GM12878 (cell line): ENCODE measurements around the gene CCDC138. TPM values are rescaled to one million over a fixed set of nuclear protein-coding genes. Genes with fewer than 3 reads are reported as not detected.

Experiments used
- ATAC-seq: fragments of 200-7000 bp; cut with Tn5 transposase; 3 replicates; pipeline ENCODE4 v1.9.1; 2020; ENCODE audit warnings: mild to moderate bottlenecking, moderate library complexity
- BruUV-seq: library from RNA; stranded (reverse); fragments of 400-500 nt; replicated peaks from 2 replicates; lab custom pipeline; 2021; lab: Mats Ljungman, UMichigan
- CTCF ChIA-PET: fragments of 300-600 bp; sonication (Branson Sonifier 250); formaldehyde crosslinking; extraction: SDS; loops from one replicate; lab custom pipeline; 2021; ENCODE audit warnings: inconsistent platforms; lab: Yijun Ruan, JAX
- POLR2A ChIA-PET: fragments of 350-600 bp; formaldehyde crosslinking; extraction: SDS; loops from one replicate; lab custom pipeline; 2021; ENCODE audit warnings: inconsistent platforms; lab: Charles Lee
- RAD21 ChIA-PET: fragments of 300-600 bp; sonication (Branson Sonifier 250); formaldehyde crosslinking; loops from one replicate; lab custom pipeline; 2023; ENCODE audit warnings: antibody characterized with exemption; ENCODE audit not compliant: unreplicated experiment; lab: Charles Lee
- SMC1A ChIA-PET: fragments of 300-600 bp; sonication (Branson Sonifier 250); formaldehyde crosslinking; loops from one replicate; lab custom pipeline; 2023; ENCODE audit not compliant: unreplicated experiment, uncharacterized antibody; lab: Charles Lee
- DNase-seq: peaks from one replicate; pipeline ENCODE4 v3.0.0-alpha.2; 2011; ENCODE audit warnings: low read depth, low spot score
- FAIRE-seq: peaks from 3 replicates; lab custom pipeline; 2011; peaks lifted over from hg19 to GRCh38; lab: Jason Lieb, UNC
- H2AFZ ChIP-seq: 2 replicates; pipeline ENCODE4 v1.6.0; 2011; ENCODE audit warnings: low read depth, low read length, control low read depth; ENCODE audit not compliant: control insufficient read depth
- H3K27ac ChIP-seq: 2 replicates; pipeline ENCODE4 v1.5.1; 2011; ENCODE audit warnings: control low read depth; ENCODE audit not compliant: control insufficient read depth, insufficient read depth
- H3K27me3 ChIP-seq, 2 experiments: replicated peaks in 1 of 2; 2 replicates each; pipeline versions ENCODE4 v1.6.0 to v1.6.1; 2011; ENCODE audit warnings: low read length in 1 of 2; ENCODE audit not compliant: control insufficient read depth in 2 of 2, insufficient read depth in 2 of 2
- H3K36me3 ChIP-seq, 2 experiments: 2 replicates each; pipeline ENCODE4 v1.5.1; 2011; ENCODE audit warnings: low read length in 1 of 2; ENCODE audit not compliant: control insufficient read depth in 2 of 2, insufficient read depth in 2 of 2
- H3K4me1 ChIP-seq: 2 replicates; pipeline ENCODE4 v1.6.1; 2011; ENCODE audit warnings: mild to moderate bottlenecking, low read length, moderate library complexity, mixed read lengths; ENCODE audit not compliant: control insufficient read depth, insufficient read depth
- H3K4me2 ChIP-seq: 2 replicates; pipeline ENCODE4 v1.6.0; 2011; ENCODE audit warnings: control low read depth; ENCODE audit not compliant: control insufficient read depth, insufficient read depth
- H3K4me3 ChIP-seq: fragments of 200-600 bp; sonication (generic); 2 replicates; pipeline ENCODE4 v1.5.1; 2016
- H3K79me2 ChIP-seq: 2 replicates; pipeline ENCODE4 v1.6.0; 2011; ENCODE audit warnings: low read length; ENCODE audit not compliant: control insufficient read depth, insufficient read depth
- H3K9ac ChIP-seq: 2 replicates; pipeline ENCODE4 v1.8.0; 2011; ENCODE audit warnings: low read length, control low read depth, mixed read lengths; ENCODE audit not compliant: control insufficient read depth, insufficient read depth
- H3K9me3 ChIP-seq: replicated peaks from 3 replicates; pipeline ENCODE4 v1.5.1; 2011; ENCODE audit warnings: mild to moderate bottlenecking, low read length; ENCODE audit not compliant: control insufficient read depth, insufficient read depth
- H4K20me1 ChIP-seq: 2 replicates; pipeline ENCODE4 v1.6.0; 2011; ENCODE audit not compliant: control insufficient read depth, insufficient read depth
- CHD1 ChIP-seq: IDR thresholded peaks from 2 replicates; pipeline ENCODE4 v1.6.1; 2012; ENCODE audit warnings: low read depth, low read length, improper control_type of control experiment
- ETV6 ChIP-seq, 2 experiments: fragments of 450-650 bp in 1 of 2; IDR thresholded peaks in 1 of 2; conservative IDR thresholded peaks in 1 of 2; 2 replicates each; pipeline ENCODE4 v1.6.1; 2014; ENCODE audit warnings: antibody characterized with exemption in 1 of 2, borderline replicate concordance in 1 of 2, low read depth in 1 of 2, mild to moderate bottlenecking in 1 of 2, moderate library complexity in 1 of 2
- IRF4 ChIP-seq: IDR thresholded peaks from 2 replicates; pipeline ENCODE4 v1.6.1; 2011; ENCODE audit warnings: low read depth, low read length
- LARP7 ChIP-seq: fragments of 450-650 bp; IDR thresholded peaks from 2 replicates; pipeline ENCODE4 v1.6.1; 2017; ENCODE audit warnings: mild to moderate bottlenecking
- RAD21 ChIP-seq: IDR thresholded peaks from 2 replicates; pipeline ENCODE4 v1.6.1; 2011; ENCODE audit warnings: mild to moderate bottlenecking, low read depth, low read length, moderate library complexity; ENCODE audit not compliant: insufficient read depth
- SMAD1 ChIP-seq: fragments of 450-650 bp; IDR thresholded peaks from 2 replicates; pipeline ENCODE4 v1.6.1; 2018; ENCODE audit warnings: mild to moderate bottlenecking, low read depth; ENCODE audit not compliant: partially characterized antibody
- SRF ChIP-seq, 2 experiments: IDR thresholded peaks; 2 replicates each; pipeline ENCODE4 v1.6.1; 2011; ENCODE audit warnings: low read depth in 2 of 2, low read length in 2 of 2, mild to moderate bottlenecking in 1 of 2, moderate library complexity in 1 of 2
- WGBS: methylation state at CpG from one replicate; pipeline ENCODE4 v1.1.6; 2016; ENCODE audit warnings: low lambda C conversion rate; ENCODE audit not compliant: insufficient replicate concordance, insufficient coverage; ENCODE audit errors: missing lambda C conversion rate; 5-methylcytosine and 5-hydroxymethylcytosine counted together
- in situ Hi-C: fragments of 300-500 bp; cut with MboI; formaldehyde crosslinking; loops from 9 replicates; pipeline ENCODE4 v1.14.3; 2018; ENCODE audit warnings: mixed read lengths
- intact Hi-C: fragments of 100-400 bp; cut with micrococcal nuclease; formaldehyde crosslinking; loops from one replicate; pipeline ENCODE4 v1.14.2; 2022; ENCODE audit not compliant: unreplicated experiment
- polyA plus RNA-seq, 11 experiments: library from polyadenylated mRNA; depleted of rRNA in 4 of 11; unstranded in 6 of 11; stranded (reverse) in 5 of 11; fragments of >200 nt; fragmentation: Nextera tagmentation in 4 of 11; fragmentation: Illumina TruSeq in 1 of 11; extraction: Ambion mirVana in 4 of 11; extraction: Trizol in 1 of 11; gene quantifications; 1 replicate in 1 of 11; 2 replicates in 10 of 11; pipeline versions ENCODE4 v1.2.1 to v1.2.3, GENCODE V29; 2011 to 2016; ENCODE audit warnings: inconsistent platforms in 2 of 11, missing spikeins in 2 of 11, low read depth in 1 of 11
- total RNA-seq, 4 experiments: library from RNA; depleted of rRNA in 3 of 4; stranded (reverse); fragments of >200 nt in 3 of 4; fragmentation: Illumina TruSeq in 1 of 4; extraction: Trizol in 1 of 4; gene quantifications; 2 replicates each; pipeline versions ENCODE4 v1.2.1 to v1.2.3, GENCODE V29; 2013 to 2021
- TF ChIP-seq, protein P1 (sequence below): IDR thresholded peaks from 2 replicates; pipeline ENCODE4 v1.6.1; 2012; ENCODE audit warnings: low read depth, low read length, improper control_type of control experiment
- TF ChIP-seq, protein P2 (sequence below): fragments of 450-650 bp; IDR thresholded peaks from 2 replicates; pipeline ENCODE4 v1.6.1; 2016; ENCODE audit warnings: mild to moderate bottlenecking
- TF ChIP-seq, protein P3 (sequence below): IDR thresholded peaks from 2 replicates; pipeline ENCODE4 v1.6.1; 2012; ENCODE audit warnings: improper control_type of control experiment, low read depth, low read length; ENCODE audit not compliant: insufficient replicate concordance
- TF ChIP-seq, protein P4 (sequence below): IDR thresholded peaks from 2 replicates; pipeline ENCODE4 v1.6.1; 2011; ENCODE audit warnings: borderline replicate concordance, low read depth, mild to moderate bottlenecking, moderate library complexity, mixed read lengths, low read length; ENCODE audit not compliant: insufficient read depth; ENCODE audit errors: extremely low read length
- TF ChIP-seq, protein P5 (sequence below): fragments of 450-650 bp; IDR thresholded peaks from 2 replicates; pipeline ENCODE4 v1.6.1; 2017; ENCODE audit warnings: low read depth, mild to moderate bottlenecking, moderate library complexity

CCDC138 gene
- total and polyA plus RNA-seq, 10 of the 15 experiments (the other 5 are each of a cell fraction or from before 2014, with no cell fraction given) = 7.9 to 19.4 (median 13.0) TPM

DNA sequence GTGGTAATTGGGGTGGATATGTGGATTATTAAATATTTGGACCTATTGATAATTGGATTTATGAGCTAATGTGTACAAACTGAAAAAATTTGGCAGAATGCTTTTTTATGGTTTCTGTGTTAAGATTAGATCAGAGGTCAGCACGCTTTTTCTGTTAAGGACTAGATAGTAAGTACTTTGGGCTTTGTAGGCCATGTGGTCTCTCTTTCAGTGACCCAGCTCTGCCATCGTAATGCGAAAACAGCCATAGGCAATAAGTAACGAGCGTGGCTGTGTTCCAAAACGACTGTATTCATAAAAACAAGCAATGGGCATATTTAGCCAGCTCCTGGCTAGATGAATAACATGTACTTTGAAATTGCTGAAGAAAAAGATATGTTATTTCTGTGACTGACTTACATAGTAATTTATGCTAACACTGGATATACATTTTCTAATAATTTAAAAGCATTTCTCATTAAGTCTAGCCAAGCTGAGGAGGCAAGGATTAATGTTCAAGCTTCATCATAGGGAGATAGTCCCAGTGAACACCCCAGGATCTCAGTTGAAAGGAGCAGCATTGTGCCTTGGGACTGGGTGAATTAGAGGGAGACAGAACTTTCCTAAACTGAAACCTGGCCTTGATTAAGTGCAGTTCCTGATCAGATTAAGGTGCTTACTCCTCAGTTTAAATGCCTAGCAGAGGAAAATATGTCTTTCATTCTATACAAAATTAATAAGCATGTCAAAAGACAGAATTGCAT lies 20.0 kb downstream of the CCDC138 start:
- H3K4me1 ChIP-seq = no peaks in the 10 kb centered on the region
- peaks cover 0 to 6% of the 10 kb centered on the region in 2 experiments; a peak in 3 of 4 replicates for H3K36me3 ChIP-seq
- CTCF ChIA-PET = no interaction called here
- POLR2A ChIA-PET = no interaction called here
- 90% methylated on average over 6 of the region's 6 CpGs for whole genome bisulfite sequencing
- BruUV-seq = TSS peak; percentile 25
- SMC1A ChIA-PET = no interaction called here
- in situ Hi-C loops = no loop called here
- ATAC-seq = no peak
- H3K27me3 ChIP-seq = no peaks in the 10 kb centered on the region
- intact Hi-C loops = no loop called here
- no peak overlapping the region for H2AFZ ChIP-seq
- no peaks in the 10 kb centered on the region; the same call in 1 of the 2 replicates for H3K79me2 ChIP-seq
- no peak overlapping the region for H3K27ac ChIP-seq
- peaks cover 12% of the 10 kb centered on the region; the same call in 2 of the 3 replicates for H3K9me3 ChIP-seq
- H4K20me1 ChIP-seq = no peaks in the 10 kb centered on the region
- H3K9ac ChIP-seq = no peak overlapping the region
- TF ChIP-seq SMAD1 = no peak
- TF ChIP-seq, protein P1, sequence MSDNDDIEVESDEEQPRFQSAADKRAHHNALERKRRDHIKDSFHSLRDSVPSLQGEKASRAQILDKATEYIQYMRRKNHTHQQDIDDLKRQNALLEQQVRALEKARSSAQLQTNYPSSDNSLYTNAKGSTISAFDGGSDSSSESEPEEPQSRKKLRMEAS = no peak
- TF ChIP-seq RAD21 = no peak
- TF ChIP-seq, protein P2, sequence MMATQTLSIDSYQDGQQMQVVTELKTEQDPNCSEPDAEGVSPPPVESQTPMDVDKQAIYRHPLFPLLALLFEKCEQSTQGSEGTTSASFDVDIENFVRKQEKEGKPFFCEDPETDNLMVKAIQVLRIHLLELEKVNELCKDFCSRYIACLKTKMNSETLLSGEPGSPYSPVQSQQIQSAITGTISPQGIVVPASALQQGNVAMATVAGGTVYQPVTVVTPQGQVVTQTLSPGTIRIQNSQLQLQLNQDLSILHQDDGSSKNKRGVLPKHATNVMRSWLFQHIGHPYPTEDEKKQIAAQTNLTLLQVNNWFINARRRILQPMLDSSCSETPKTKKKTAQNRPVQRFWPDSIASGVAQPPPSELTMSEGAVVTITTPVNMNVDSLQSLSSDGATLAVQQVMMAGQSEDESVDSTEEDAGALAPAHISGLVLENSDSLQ = no peak
- TF ChIP-seq, protein P3, sequence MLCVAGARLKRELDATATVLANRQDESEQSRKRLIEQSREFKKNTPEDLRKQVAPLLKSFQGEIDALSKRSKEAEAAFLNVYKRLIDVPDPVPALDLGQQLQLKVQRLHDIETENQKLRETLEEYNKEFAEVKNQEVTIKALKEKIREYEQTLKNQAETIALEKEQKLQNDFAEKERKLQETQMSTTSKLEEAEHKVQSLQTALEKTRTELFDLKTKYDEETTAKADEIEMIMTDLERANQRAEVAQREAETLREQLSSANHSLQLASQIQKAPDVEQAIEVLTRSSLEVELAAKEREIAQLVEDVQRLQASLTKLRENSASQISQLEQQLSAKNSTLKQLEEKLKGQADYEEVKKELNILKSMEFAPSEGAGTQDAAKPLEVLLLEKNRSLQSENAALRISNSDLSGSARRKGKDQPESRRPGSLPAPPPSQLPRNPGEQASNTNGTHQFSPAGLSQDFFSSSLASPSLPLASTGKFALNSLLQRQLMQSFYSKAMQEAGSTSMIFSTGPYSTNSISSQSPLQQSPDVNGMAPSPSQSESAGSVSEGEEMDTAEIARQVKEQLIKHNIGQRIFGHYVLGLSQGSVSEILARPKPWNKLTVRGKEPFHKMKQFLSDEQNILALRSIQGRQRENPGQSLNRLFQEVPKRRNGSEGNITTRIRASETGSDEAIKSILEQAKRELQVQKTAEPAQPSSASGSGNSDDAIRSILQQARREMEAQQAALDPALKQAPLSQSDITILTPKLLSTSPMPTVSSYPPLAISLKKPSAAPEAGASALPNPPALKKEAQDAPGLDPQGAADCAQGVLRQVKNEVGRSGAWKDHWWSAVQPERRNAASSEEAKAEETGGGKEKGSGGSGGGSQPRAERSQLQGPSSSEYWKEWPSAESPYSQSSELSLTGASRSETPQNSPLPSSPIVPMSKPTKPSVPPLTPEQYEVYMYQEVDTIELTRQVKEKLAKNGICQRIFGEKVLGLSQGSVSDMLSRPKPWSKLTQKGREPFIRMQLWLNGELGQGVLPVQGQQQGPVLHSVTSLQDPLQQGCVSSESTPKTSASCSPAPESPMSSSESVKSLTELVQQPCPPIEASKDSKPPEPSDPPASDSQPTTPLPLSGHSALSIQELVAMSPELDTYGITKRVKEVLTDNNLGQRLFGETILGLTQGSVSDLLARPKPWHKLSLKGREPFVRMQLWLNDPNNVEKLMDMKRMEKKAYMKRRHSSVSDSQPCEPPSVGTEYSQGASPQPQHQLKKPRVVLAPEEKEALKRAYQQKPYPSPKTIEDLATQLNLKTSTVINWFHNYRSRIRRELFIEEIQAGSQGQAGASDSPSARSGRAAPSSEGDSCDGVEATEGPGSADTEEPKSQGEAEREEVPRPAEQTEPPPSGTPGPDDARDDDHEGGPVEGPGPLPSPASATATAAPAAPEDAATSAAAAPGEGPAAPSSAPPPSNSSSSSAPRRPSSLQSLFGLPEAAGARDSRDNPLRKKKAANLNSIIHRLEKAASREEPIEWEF = no peak
- TF ChIP-seq ETV6 (conservative IDR thresholded peaks at IDR 0.05 in 1 of 2, IDR thresholded peaks at IDR 0.05 in 1 of 2; ENCODE audit: borderline replicate concordance in 1 of 2, low read depth in 1 of 2) = no peak
- no peak for TF ChIP-seq CHD1
- no peak for TF ChIP-seq IRF4
- TF ChIP-seq LARP7 = no peak
- TF ChIP-seq, protein P4, sequence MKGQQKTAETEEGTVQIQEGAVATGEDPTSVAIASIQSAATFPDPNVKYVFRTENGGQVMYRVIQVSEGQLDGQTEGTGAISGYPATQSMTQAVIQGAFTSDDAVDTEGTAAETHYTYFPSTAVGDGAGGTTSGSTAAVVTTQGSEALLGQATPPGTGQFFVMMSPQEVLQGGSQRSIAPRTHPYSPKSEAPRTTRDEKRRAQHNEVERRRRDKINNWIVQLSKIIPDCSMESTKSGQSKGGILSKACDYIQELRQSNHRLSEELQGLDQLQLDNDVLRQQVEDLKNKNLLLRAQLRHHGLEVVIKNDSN = no peak
- TF ChIP-seq, protein P5, sequence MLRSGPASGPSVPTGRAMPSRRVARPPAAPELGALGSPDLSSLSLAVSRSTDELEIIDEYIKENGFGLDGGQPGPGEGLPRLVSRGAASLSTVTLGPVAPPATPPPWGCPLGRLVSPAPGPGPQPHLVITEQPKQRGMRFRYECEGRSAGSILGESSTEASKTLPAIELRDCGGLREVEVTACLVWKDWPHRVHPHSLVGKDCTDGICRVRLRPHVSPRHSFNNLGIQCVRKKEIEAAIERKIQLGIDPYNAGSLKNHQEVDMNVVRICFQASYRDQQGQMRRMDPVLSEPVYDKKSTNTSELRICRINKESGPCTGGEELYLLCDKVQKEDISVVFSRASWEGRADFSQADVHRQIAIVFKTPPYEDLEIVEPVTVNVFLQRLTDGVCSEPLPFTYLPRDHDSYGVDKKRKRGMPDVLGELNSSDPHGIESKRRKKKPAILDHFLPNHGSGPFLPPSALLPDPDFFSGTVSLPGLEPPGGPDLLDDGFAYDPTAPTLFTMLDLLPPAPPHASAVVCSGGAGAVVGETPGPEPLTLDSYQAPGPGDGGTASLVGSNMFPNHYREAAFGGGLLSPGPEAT = no peak
- no peak for TF ChIP-seq SRF (IDR thresholded peaks at IDR 0.05; ENCODE audit: low read depth in 2 of 2, low read length in 2 of 2)
- no peak overlapping the region for H3K4me3 ChIP-seq
- FAIRE-seq = no peak
- H3K4me2 ChIP-seq = no peak overlapping the region
- no peak for DNase-seq
- RAD21 ChIA-PET = no interaction called here
